GM21576 (cell line): Measurements from ENCODE around the gene VPS26B.

Experiments used
- ATAC-seq: cut with Tn5 transposase; IDR thresholded peaks from one replicate; pipeline ENCODE4 v1.9.1; 2021; ENCODE audit warnings: mild to moderate bottlenecking, moderate library complexity; ENCODE audit not compliant: unreplicated experiment

Gene VPS26B

GRCh38 chr11:134231958-134232659, 7.6 kb downstream of the VPS26B start:
- no peak for ATAC-seq

- ATAC-seq: no peak
These were observed 9.3 kb downstream of the VPS26B start for GRCh38 chr11:134233729-134234179.

- no peak for ATAC-seq
These were observed 10.9 kb downstream of the VPS26B start for GRCh38 chr11:134235399-134235798.

- ATAC-seq: no peak
These were observed 12.5 kb downstream of the VPS26B start for GRCh38 chr11:134236834-134237556.

GRCh38 chr11:134237557-134237922, 13.1 kb downstream of the VPS26B start:
- ATAC-seq: no peak

GRCh38 chr11:134238956-134239355, 14.5 kb downstream of the VPS26B start:
- ATAC-seq: no peak

- no peak for ATAC-seq
These were observed 16.1 kb downstream of the VPS26B start for GRCh38 chr11:134240592-134240991.

- no peak for ATAC-seq
These were observed 17.9 kb downstream of the VPS26B start for GRCh38 chr11:134242376-134242775.

- ATAC-seq: no peak
These were observed 19.4 kb downstream of the VPS26B start for GRCh38 chr11:134243913-134244312.

GRCh38 chr11:134244593-134244992, 20.1 kb downstream of the VPS26B start:
- ATAC-seq: peak; percentile 73

GRCh38 chr11:134245434-134245833, 21.0 kb downstream of the VPS26B start:
- ATAC-seq: no peak

GRCh38 chr11:134246100-134246499, 21.6 kb downstream of the VPS26B start:
- ATAC-seq: no peak

- no peak for ATAC-seq
These were observed 22.2 kb downstream of the VPS26B start for GRCh38 chr11:134246678-134247077.

- no peak for ATAC-seq
These were observed 24.5 kb downstream of the VPS26B start for GRCh38 chr11:134248910-134249480.

- no peak for ATAC-seq
These were observed 25.8 kb downstream of the VPS26B start for GRCh38 chr11:134250246-134250645.

- no peak for ATAC-seq
These were observed 26.2 kb downstream of the VPS26B start for GRCh38 chr11:134250675-134251074.

GRCh38 chr11:134252346-134253187, 28.1 kb downstream of the VPS26B start:
- ATAC-seq: peak; percentile 23

- ATAC-seq: peak; percentile 99
These were observed 28.9 kb downstream of the VPS26B start, which contains the start of the genes ACAD8 and THYN1 for GRCh38 chr11:134253188-134253993. Gene ACAD8 (plus strand): TSS chr11:134253568. CDS start chr11:134253601, 33 bp downstream. Gene THYN1 (minus strand): TSS chr11:134253352. CDS start chr11:134252882, 470 bp downstream.

GRCh38 chr11:134254433-134255183, 30.1 kb downstream of the VPS26B start:
- ATAC-seq: no peak
